Measurements from ENCODE around the gene TRIM33. TPM values are rescaled to one million over a fixed set of nuclear protein-coding genes. Genes with fewer than 3 reads are reported as not detected.

TRIM33 gene
- total and polyA plus RNA-seq, 2 of the 13 experiments (the other 11 are each of a cell fraction or from before 2014, with no cell fraction given), result 35.5 to 42.2 TPM

DNA sequence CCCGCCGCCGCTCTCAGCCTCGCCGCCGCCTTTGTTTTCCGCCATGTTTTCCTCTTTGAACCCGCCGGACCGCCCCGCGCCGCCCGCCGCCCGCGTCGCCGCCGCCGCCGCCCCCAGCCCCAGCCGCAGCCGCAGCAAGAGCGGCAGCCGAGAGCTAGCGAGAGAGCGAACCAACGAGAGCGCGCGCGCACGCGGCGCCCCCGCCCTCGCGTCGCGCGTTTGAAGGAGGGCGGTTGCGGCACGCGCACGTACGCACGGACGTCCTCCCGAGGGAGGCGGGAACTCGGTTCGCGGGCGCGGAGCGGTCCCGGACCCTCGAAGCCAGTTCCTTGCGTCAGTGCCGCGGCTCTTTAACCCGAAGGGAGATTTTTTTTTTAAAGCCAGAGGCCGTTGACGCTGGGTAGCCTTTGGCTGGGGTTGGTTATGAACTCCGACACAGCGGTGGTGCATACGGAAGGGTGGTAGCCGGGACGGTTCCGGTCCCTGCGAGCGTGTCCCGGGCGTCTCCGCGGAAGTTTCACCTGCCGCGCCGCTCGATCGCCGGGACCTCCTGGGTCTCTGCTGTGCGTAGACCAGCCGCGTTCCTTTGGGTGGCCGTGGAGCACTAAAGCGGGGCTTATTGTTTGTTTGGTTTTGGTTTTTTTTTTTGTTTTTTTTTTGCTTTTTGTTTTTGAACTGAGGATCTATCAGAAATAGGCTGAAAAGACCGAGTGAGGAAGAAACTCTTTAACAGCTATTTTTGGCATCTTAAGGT lies at the start of gene TRIM33 (continued):
- TF ChIP-seq DMAP1 (CRISPR knock-in tag; IDR thresholded peaks at IDR 0.05) (0 out of 2 replicates have a peak, but pooled peaks have one; percentile 69), ZHX2 (IDR thresholded peaks at IDR 0.05; ENCODE audit: low read depth) (peak; percentile 35; the same call in 1 of the 2 replicates), ZHX2 (CRISPR knock-in tag; IDR thresholded peaks at IDR 0.05; ENCODE audit: borderline replicate concordance) (no peak), ZSCAN20 (CRISPR knock-in tag; IDR thresholded peaks at IDR 0.05; ENCODE audit: borderline replicate concordance) (peak; percentile 65; the same call in 1 of the 2 replicates), GFI1 (CRISPR knock-in tag; IDR thresholded peaks at IDR 0.05; ENCODE audit: borderline replicate concordance) (peak; percentile 68; the same call in 1 of the 2 replicates), SETDB1 (CRISPR knock-in tag; IDR thresholded peaks at IDR 0.05; ENCODE audit: borderline replicate concordance) (no peak), KDM5A (IDR thresholded peaks at IDR 0.05; ENCODE audit: borderline replicate concordance, low read length) (peak; percentile 30; the same call in 1 of the 2 replicates), DPF2 (CRISPR knock-in tag; IDR thresholded peaks at IDR 0.05; ENCODE audit: borderline replicate concordance, low read depth) (no peak)
- TF ChIP-seq, protein P1, sequence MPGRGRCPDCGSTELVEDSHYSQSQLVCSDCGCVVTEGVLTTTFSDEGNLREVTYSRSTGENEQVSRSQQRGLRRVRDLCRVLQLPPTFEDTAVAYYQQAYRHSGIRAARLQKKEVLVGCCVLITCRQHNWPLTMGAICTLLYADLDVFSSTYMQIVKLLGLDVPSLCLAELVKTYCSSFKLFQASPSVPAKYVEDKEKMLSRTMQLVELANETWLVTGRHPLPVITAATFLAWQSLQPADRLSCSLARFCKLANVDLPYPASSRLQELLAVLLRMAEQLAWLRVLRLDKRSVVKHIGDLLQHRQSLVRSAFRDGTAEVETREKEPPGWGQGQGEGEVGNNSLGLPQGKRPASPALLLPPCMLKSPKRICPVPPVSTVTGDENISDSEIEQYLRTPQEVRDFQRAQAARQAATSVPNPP (CRISPR knock-in tag; IDR thresholded peaks at IDR 0.05), result 0 out of 2 replicates have a peak, but pooled peaks have one; percentile 24
- TF ChIP-seq, protein P2, sequence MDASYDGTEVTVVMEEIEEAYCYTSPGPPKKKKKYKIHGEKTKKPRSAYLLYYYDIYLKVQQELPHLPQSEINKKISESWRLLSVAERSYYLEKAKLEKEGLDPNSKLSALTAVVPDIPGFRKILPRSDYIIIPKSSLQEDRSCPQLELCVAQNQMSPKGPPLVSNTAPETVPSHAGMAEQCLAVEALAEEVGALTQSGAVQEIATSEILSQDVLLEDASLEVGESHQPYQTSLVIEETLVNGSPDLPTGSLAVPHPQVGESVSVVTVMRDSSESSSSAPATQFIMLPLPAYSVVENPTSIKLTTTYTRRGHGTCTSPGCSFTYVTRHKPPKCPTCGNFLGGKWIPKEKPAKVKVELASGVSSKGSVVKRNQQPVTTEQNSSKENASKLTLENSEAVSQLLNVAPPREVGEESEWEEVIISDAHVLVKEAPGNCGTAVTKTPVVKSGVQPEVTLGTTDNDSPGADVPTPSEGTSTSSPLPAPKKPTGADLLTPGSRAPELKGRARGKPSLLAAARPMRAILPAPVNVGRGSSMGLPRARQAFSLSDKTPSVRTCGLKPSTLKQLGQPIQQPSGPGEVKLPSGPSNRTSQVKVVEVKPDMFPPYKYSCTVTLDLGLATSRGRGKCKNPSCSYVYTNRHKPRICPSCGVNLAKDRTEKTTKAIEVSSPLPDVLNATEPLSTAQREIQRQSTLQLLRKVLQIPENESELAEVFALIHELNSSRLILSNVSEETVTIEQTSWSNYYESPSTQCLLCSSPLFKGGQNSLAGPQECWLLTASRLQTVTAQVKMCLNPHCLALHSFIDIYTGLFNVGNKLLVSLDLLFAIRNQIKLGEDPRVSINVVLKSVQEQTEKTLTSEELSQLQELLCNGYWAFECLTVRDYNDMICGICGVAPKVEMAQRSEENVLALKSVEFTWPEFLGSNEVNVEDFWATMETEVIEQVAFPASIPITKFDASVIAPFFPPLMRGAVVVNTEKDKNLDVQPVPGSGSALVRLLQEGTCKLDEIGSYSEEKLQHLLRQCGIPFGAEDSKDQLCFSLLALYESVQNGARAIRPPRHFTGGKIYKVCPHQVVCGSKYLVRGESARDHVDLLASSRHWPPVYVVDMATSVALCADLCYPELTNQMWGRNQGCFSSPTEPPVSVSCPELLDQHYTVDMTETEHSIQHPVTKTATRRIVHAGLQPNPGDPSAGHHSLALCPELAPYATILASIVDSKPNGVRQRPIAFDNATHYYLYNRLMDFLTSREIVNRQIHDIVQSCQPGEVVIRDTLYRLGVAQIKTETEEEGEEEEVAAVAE (CRISPR knock-in tag; IDR thresholded peaks at IDR 0.05; ENCODE audit: borderline replicate concordance), result no peak
